Body of pancreas (tissue), 4 donors: ENCODE results near the gene MAVS. TPM values are rescaled to one million over a fixed set of nuclear protein-coding genes. Genes with fewer than 3 reads are reported as not detected.

Experiments used
- ATAC-seq: fragments of 150-250 bp; one replicate; pipeline ENCODE4 v1.9.1; 2016
- DNase-seq, 4 donors: peaks; one replicate each; pipeline ENCODE4 v3.0.0-alpha.2; 2019
- H3K27ac ChIP-seq, 4 donors: fragments of 200-600 bp; sonication (generic); 1 replicate in 3 of 4; 2 replicates in 1 of 4; pipeline versions ENCODE4 v1.5.1 to v1.6.1; 2016 to 2019; ENCODE audit warnings: mild to moderate bottlenecking in 1 of 4, mixed read lengths in 1 of 4, moderate library complexity in 1 of 4
- H3K27me3 ChIP-seq, 2 donors: fragments of 200-600 bp; sonication (generic); one replicate each; pipeline ENCODE4 v1.6.0; 2016; ENCODE audit warnings: mild to moderate bottlenecking in 1 of 2
- H3K36me3 ChIP-seq, 2 donors: fragments of 200-600 bp; sonication (generic); replicated peaks in 1 of 2; 2 replicates each; pipeline ENCODE4 v1.5.1; 2016; ENCODE audit warnings: low read depth in 2 of 2; ENCODE audit not compliant: insufficient read depth in 1 of 2
- H3K4me1 ChIP-seq: fragments of 200-600 bp; sonication (generic); one replicate; pipeline ENCODE4 v1.6.0; 2016
- H3K4me3 ChIP-seq, 2 donors: fragments of 200-600 bp; sonication (generic); 1 replicate in 1 of 2; 2 replicates in 1 of 2; pipeline ENCODE4 v1.5.1; 2016 to 2019
- H3K9me3 ChIP-seq, 3 donors: fragments of 200-600 bp; sonication (generic); 1 replicate in 2 of 3; 2 replicates in 1 of 3; pipeline ENCODE4 v1.5.1; 2016
- CTCF ChIP-seq, 7 experiments: fragments of 450-650 bp in 4 of 7; fragments of 200-600 bp in 3 of 7; sonication (generic) in 3 of 7; IDR thresholded peaks; one replicate each; pipeline ENCODE4 v1.5.1; 2016 to 2019; ENCODE audit warnings: antibody characterized with exemption in 7 of 7
- POLR2A ChIP-seq, 3 donors: fragments of 450-650 bp; IDR thresholded peaks; one replicate each; pipeline ENCODE4 v1.6.1; 2016; ENCODE audit warnings: antibody characterized with exemption in 3 of 3, mild to moderate bottlenecking in 2 of 3
- WGBS, 2 donors: methylation state at CpG; one replicate each; pipeline ENCODE4 v1.1.5; 2017; 5-methylcytosine and 5-hydroxymethylcytosine counted together
- intact Hi-C: fragments of 100-400 bp; cut with DNase I; formaldehyde crosslinking; loops from one replicate; pipeline ENCODE4 v1.15.1; 2023
- total RNA-seq, 2 donors: library from RNA; depleted of rRNA; stranded (reverse); fragments of >200 nt; gene quantifications; one replicate each; pipeline ENCODE4 v1.1.0, GENCODE V29; 2016

MAVS gene
- total RNA-seq, 2 donors from 2014 or later: 21.5 to 24.4 TPM

DNA sequence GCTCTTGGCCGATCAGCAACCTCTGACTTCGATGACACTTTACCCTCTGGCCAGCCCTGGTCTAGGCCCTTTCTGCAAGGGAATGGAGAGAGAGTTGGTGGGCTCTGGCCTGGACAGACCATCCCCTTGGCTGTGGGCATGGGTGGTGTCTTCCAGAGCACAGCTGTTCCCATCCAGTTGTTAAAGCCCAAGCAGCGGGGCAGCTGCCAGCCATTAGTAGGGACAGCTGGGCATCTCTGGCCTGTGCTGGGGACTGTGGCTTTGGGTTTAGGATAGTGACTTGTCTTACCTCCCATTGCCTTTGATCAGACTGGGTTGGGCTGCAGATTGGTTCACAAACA is 47.8 kb upstream of the MAVS start:
- no peak for ATAC-seq
- Histone ChIP-seq H3K27ac (no peak overlapping the region), H3K4me3 (no peak overlapping the region), H3K9me3 (no peaks in the 10 kb centered on the region), H3K36me3 (no peaks in the 10 kb centered on the region), H3K4me1 (peaks cover 28% of the 10 kb centered on the region), H3K27me3 (no peaks in the 10 kb centered on the region)
- no peak for TF ChIP-seq CTCF (IDR thresholded peaks at IDR 0.05)
- no peak for TF ChIP-seq POLR2A (IDR thresholded peaks at IDR 0.05)
- intact Hi-C loops: no loop called here
- 93 to 96% methylated on average over 2 to 3 of the region's 3 CpGs for WGBS, 2 donors
- no peak for DNase-seq

DNA sequence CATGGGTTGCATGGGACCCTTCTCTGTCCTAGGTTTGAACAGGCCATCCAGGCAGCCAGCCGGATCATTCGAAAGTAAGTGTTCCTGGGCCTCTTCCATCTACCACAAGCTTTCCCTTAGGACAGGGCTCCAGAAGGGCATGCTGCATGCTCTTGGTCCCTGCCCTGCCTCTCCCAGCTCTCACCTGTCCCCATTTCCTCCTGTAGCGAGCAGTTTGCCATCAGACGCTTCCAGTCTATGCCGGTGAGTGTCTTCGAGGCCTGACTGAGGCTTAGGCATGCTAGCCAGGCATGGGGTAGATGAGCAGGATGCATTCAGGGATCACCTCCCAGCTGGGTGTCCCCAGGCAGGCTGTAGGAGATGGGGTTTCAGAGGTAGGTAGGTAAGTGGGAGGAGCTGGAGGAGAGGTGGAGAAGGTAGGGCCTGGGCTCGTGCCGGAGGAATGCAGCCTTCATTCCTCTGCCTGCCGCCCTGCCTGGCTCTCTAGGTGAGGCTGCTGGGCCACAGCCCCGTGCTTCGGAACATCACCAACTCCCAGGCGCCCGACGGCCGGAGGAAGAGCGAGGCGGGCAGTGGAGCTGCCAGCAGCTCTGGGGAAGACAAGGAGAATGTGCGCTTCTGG is 46.3 kb upstream of the MAVS start:
- WGBS, 2 donors: 87 to 88% methylated on average over 16 to 17 of the region's 18 CpGs
- no peak for TF ChIP-seq CTCF (IDR thresholded peaks at IDR 0.05)
- TF ChIP-seq POLR2A (IDR thresholded peaks at IDR 0.05): no peak
- Histone ChIP-seq H3K27ac (no peak overlapping the region), H3K4me3 (no peak overlapping the region), H3K36me3 (no peaks in the 10 kb centered on the region), H3K9me3 (no peaks in the 10 kb centered on the region), H3K27me3 (no peaks in the 10 kb centered on the region), H3K4me1 (peaks cover 23% of the 10 kb centered on the region)
- ATAC-seq: no peak
- DNase-seq: no peak
- intact Hi-C loops: no loop called here

- Histone ChIP-seq H3K4me3 (no peak overlapping the region), H3K36me3 (no peaks in the 10 kb centered on the region), H3K27me3 (no peaks in the 10 kb centered on the region), H3K4me1 (peaks cover 23% of the 10 kb centered on the region), H3K27ac (no peak overlapping the region), H3K9me3 (no peaks in the 10 kb centered on the region)
- intact Hi-C loops: no loop called here
- DNase-seq (no peak), ATAC-seq (no peak)
- 93 to 94% methylated on average over 6 to 7 of the region's 8 CpGs for WGBS, 2 donors
- TF ChIP-seq POLR2A (IDR thresholded peaks at IDR 0.05): no peak
Observed at GRCh38 chr20:3800878-3801260, 45.8 kb upstream of the MAVS start.

- ATAC-seq (no peak), DNase-seq (no peak)
- WGBS, 2 donors: 83 to 89% methylated on average over 4 of the region's 4 CpGs
- Histone ChIP-seq H3K27ac (no peak overlapping the region), H3K9me3 (no peaks in the 10 kb centered on the region), H3K27me3 (no peaks in the 10 kb centered on the region), H3K4me3 (no peak overlapping the region), H3K36me3 (no peaks in the 10 kb centered on the region), H3K4me1 (peaks cover 26% of the 10 kb centered on the region)
- TF ChIP-seq CTCF (IDR thresholded peaks at IDR 0.05) (no peak), POLR2A (IDR thresholded peaks at IDR 0.05) (no peak)
- intact Hi-C loops: no loop called here
Observed at GRCh38 chr20:3801299-3801698, 45.3 kb upstream of the MAVS start.

GRCh38 chr20:3801846-3802245 is 44.8 kb upstream of the MAVS start:
- no peaks in the 10 kb centered on the region for H3K9me3 ChIP-seq
- no peak overlapping the region for H3K4me3 ChIP-seq
- ATAC-seq (no peak), DNase-seq (no peak)
- no peaks in the 10 kb centered on the region for H3K36me3 ChIP-seq
- H3K4me1 ChIP-seq: peaks cover 26% of the 10 kb centered on the region
- no peak overlapping the region for H3K27ac ChIP-seq
- WGBS, 2 donors: 97 to 99% methylated on average over 12 to 13 of the region's 13 CpGs
- H3K27me3 ChIP-seq: no peaks in the 10 kb centered on the region
- intact Hi-C loops: no loop called here
- TF ChIP-seq CTCF (IDR thresholded peaks at IDR 0.05): no peak
- no peak for TF ChIP-seq POLR2A (IDR thresholded peaks at IDR 0.05)
